OCI-LY3 (cell line): ENCODE data around the gene BST1.
A peak's percentile ranks its signal among the peaks of the same experiment; 100 is the strongest.

Experiments used
- H2AFZ ChIP-seq: fragments of 200-600, 300-600 bp; shearing (Covaris generic); 2 replicates; pipeline ENCODE4 v1.6.0; 2014; ENCODE audit warnings: antibody characterized with exemption, low read depth, low read length
- H3K27ac ChIP-seq: fragments of 200-600, 300-600 bp; sonication (generic); 2 replicates; pipeline ENCODE4 v1.5.1; 2014; ENCODE audit warnings: mild to moderate bottlenecking, low read length, moderate library complexity, mixed read lengths
- H3K27me3 ChIP-seq: fragments of 200-600, 300-600 bp; sonication (generic); 2 replicates; pipeline ENCODE4 v1.6.1; 2014; ENCODE audit warnings: low read depth, low read length, mixed read lengths
- H3K36me3 ChIP-seq: fragments of 200-600, 300-600 bp; sonication (generic); replicated peaks from 2 replicates; pipeline ENCODE3; 2014; ENCODE audit warnings: low read depth, low read length, mixed read lengths
- H3K4me1 ChIP-seq: fragments of 300-600, 200-600 bp; sonication (generic); 2 replicates; pipeline ENCODE4 v1.6.1; 2014; ENCODE audit warnings: low read length, mixed read lengths
- H3K4me2 ChIP-seq: fragments of 200-600, 300-600 bp; sonication (generic); 2 replicates; pipeline ENCODE4 v1.6.1; 2014; ENCODE audit warnings: low read length, mixed read lengths
- H3K4me3 ChIP-seq: fragments of 300-600, 200-600 bp; sonication (generic); 2 replicates; pipeline ENCODE4 v1.5.1; 2014; ENCODE audit warnings: antibody characterized with exemption, mild to moderate bottlenecking, low read length, moderate library complexity
- H3K79me2 ChIP-seq: fragments of 300-600, 200-600 bp; shearing (Covaris generic); 2 replicates; pipeline ENCODE4 v1.6.1; 2014; ENCODE audit warnings: mild to moderate bottlenecking, low read length, mixed read lengths
- H3K9ac ChIP-seq: fragments of 300-600, 200-600 bp; shearing (Covaris generic); 2 replicates; pipeline ENCODE4 v1.6.0; 2014; ENCODE audit warnings: mild to moderate bottlenecking, low read length, moderate library complexity
- H3K9me3 ChIP-seq: fragments of 200-600, 300-600 bp; shearing (Covaris generic); 2 replicates; pipeline ENCODE4 v1.6.1; 2014; ENCODE audit warnings: low read length, mixed read lengths; ENCODE audit not compliant: insufficient read depth
- H4K20me1 ChIP-seq: fragments of 200-600, 300-600 bp; sonication (generic); 2 replicates; pipeline ENCODE4 v1.6.1; 2016; ENCODE audit warnings: low read length, mixed read lengths; ENCODE audit not compliant: insufficient read depth
- CTCF ChIP-seq: fragments of 200-600, 300-600 bp; sonication (generic); IDR thresholded peaks from 2 replicates; pipeline ENCODE4 v1.5.1; 2014; ENCODE audit warnings: antibody characterized with exemption, low read length, low read depth
- EZH2phosphoT487 ChIP-seq: fragments of 200-600 bp; shearing (Covaris generic); IDR thresholded peaks from 2 replicates; pipeline ENCODE4 v1.6.1; 2018; ENCODE audit warnings: antibody characterized with exemption, mixed run types, low read depth

The BST1 gene

DNA sequence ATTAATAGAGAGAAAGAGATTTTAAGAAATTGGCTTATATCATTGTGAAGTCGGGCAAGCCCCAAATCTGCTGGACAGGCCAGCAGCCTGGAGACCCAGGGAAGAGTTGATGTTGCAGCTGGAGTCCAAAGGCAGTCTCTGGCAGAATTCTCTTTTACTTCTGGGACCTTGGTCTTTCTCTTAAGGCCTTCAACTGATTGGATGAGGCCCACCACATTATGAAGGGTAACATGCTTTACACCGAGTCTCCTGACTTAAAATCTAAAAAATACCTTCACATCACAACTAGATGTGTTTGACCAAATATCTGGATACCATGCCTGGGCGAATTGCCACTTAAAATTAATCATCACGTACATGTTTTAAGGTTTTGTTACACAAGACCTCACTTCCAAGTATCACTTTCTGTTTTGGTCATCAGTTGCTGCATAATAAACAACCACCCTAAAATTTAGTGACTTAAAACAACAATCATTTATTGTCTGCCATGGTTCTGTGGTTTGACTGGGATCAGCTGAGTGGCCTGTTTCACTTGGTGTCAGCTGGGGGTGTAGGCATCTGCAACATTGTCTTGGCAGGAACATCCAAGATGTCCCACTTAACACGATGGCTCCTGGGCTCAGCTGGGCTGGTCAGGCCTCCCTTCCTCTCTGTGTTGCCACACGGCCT lies 78.7 kb downstream of the BST1 start:
- Histone ChIP-seq H3K4me3 (peak overlapping the region; percentile 5; the same call in 1 of the 2 replicates), H3K27me3 (peaks cover 7% of the 10 kb centered on the region; the same call in 1 of the 2 replicates), H3K36me3 (peaks cover 37% of the 10 kb centered on the region), H3K9ac (no peak overlapping the region), H3K4me2 (peak overlapping the region; percentile 46), H3K79me2 (0 out of 2 replicates have a peak, but pooled peaks cover 8% of the 10 kb centered on the region), H2AFZ (no peak overlapping the region), H3K27ac (no peak overlapping the region), H4K20me1 (no peaks in the 10 kb centered on the region), H3K9me3 (no peaks in the 10 kb centered on the region), H3K4me1 (peaks cover 71% of the 10 kb centered on the region)
- TF ChIP-seq EZH2phosphoT487 (no peak), CTCF (no peak)
